ENCODE data around the gene ITFG1.

- TF ChIP-seq AFF4 (CRISPR knock-in tag; IDR thresholded peaks at IDR 0.05) (no peak), RFXANK (CRISPR knock-in tag; IDR thresholded peaks at IDR 0.05) (no peak), NR2F6 (IDR thresholded peaks at IDR 0.05) (no peak), NR2F6 (CRISPR knock-in tag; IDR thresholded peaks at IDR 0.05) (no peak), GTF3A (CRISPR knock-in tag; conservative IDR thresholded peaks at IDR 0.05) (no peak), CCDC6 (CRISPR knock-in tag; IDR thresholded peaks at IDR 0.05) (no peak)
These were observed 213.2 kb downstream of the ITFG1 start for GRCh38 chr16:47247690-47248089.

Measured in HepG2 (cell line).